H1 (cell line): Measurements from ENCODE around the gene TYW1B. TPM values are rescaled to one million over a fixed set of nuclear protein-coding genes. Genes with fewer than 3 reads are reported as not detected.
"Not testable (repeated sequence)": the region's sequence is repeated elsewhere in the genome, so short reads cannot be mapped to it uniquely, and the experiment has no call there.

Experiments used
- CTCF ChIA-PET: fragments of 300-600 bp; sonication (Branson Sonifier 250); formaldehyde crosslinking; loops from one replicate; lab custom pipeline; 2021; ENCODE audit not compliant: partially characterized antibody; lab: Charles Lee
- POLR2A ChIA-PET: fragments of 300-600 bp; sonication (Branson Sonifier 250); formaldehyde crosslinking; loops from one replicate; lab custom pipeline; 2021; ENCODE audit warnings: inconsistent platforms; ENCODE audit not compliant: partially characterized antibody; lab: Charles Lee
- DNase-seq, 2 experiments: peaks; one replicate each; pipeline versions ENCODE4 v3.0.0 to v3.0.0-alpha.2; 2010 to 2022; ENCODE audit warnings: low spot score in 2 of 2, low read depth in 1 of 2, mixed read lengths in 1 of 2
- FAIRE-seq: peaks from 2 replicates; lab custom pipeline; 2011; peaks lifted over from hg19 to GRCh38; lab: Jason Lieb, UNC
- H2AFZ ChIP-seq: 2 replicates; pipeline ENCODE4 v1.8.1; 2012; ENCODE audit warnings: low read length, inconsistent platforms
- H2AK5ac ChIP-seq: 2 replicates; pipeline ENCODE4 v1.6.1; 2013; ENCODE audit warnings: low read depth, low read length
- H2BK120ac ChIP-seq: replicated peaks from 2 replicates; pipeline ENCODE3; 2013; ENCODE audit warnings: low read depth, low read length, inconsistent platforms
- H2BK12ac ChIP-seq: 2 replicates; pipeline ENCODE4 v1.6.1; 2013; ENCODE audit warnings: low read depth, low read length
- H2BK15ac ChIP-seq: 2 replicates; pipeline ENCODE4 v1.6.1; 2013; ENCODE audit warnings: low read length
- H2BK20ac ChIP-seq: 2 replicates; pipeline ENCODE4 v1.6.1; 2013; ENCODE audit warnings: low read length
- H2BK5ac ChIP-seq: 2 replicates; pipeline ENCODE4 v1.6.1; 2013; ENCODE audit warnings: low read depth, low read length
- H3K14ac ChIP-seq: 2 replicates; pipeline ENCODE4 v1.6.1; 2013; ENCODE audit warnings: inconsistent platforms; ENCODE audit not compliant: insufficient read length
- H3K18ac ChIP-seq: 2 replicates; pipeline ENCODE4 v1.6.1; 2013; ENCODE audit warnings: low read length; ENCODE audit errors: extremely low read depth
- H3K23ac ChIP-seq: 2 replicates; pipeline ENCODE4 v1.6.1; 2013; ENCODE audit warnings: inconsistent platforms; ENCODE audit not compliant: insufficient read length
- H3K23me2 ChIP-seq: 2 replicates; pipeline ENCODE4 v1.6.1; 2013; ENCODE audit warnings: low read depth, low read length
- H3K27ac ChIP-seq: 2 replicates; pipeline ENCODE4 v1.6.1; 2011; ENCODE audit warnings: low read depth, low read length, inconsistent platforms
- H3K27me3 ChIP-seq, 4 experiments: replicated peaks in 1 of 4; 1 replicate in 1 of 4; 2 replicates in 3 of 4; pipeline versions ENCODE4 v1.6.1 to v1.8.1; 2011 to 2013; ENCODE audit warnings: low read length in 3 of 4, mild to moderate bottlenecking in 3 of 4, inconsistent platforms in 2 of 4, mixed read lengths in 2 of 4, moderate library complexity in 1 of 4; ENCODE audit not compliant: control insufficient read depth in 3 of 4, insufficient read depth in 3 of 4; ENCODE audit errors: extremely low read depth in 1 of 4
- H3K36me3 ChIP-seq, 4 experiments: 2 replicates each; pipeline versions ENCODE4 v1.6.1 to v1.8.1; 2011 to 2013; ENCODE audit warnings: mild to moderate bottlenecking in 4 of 4, low read length in 3 of 4, moderate library complexity in 2 of 4, control low read depth in 1 of 4, inconsistent platforms in 1 of 4; ENCODE audit not compliant: insufficient read depth in 4 of 4, control insufficient read depth in 2 of 4
- H3K4ac ChIP-seq: replicated peaks from 2 replicates; pipeline ENCODE3; 2013; ENCODE audit warnings: low read length, low read depth, mixed read lengths, inconsistent platforms; ENCODE audit not compliant: insufficient read length
- H3K4me1 ChIP-seq, 4 experiments: replicated peaks in 1 of 4; 1 replicate in 1 of 4; 2 replicates in 3 of 4; pipeline versions ENCODE4 v1.6.1 to v1.8.1; 2011 to 2013; ENCODE audit warnings: low read length in 3 of 4, inconsistent platforms in 2 of 4, mixed read lengths in 1 of 4; ENCODE audit not compliant: insufficient read depth in 4 of 4, control insufficient read depth in 3 of 4
- H3K4me2 ChIP-seq, 2 experiments: 2 replicates each; pipeline versions ENCODE4 v1.6.1 to v1.8.1; 2011 to 2013; ENCODE audit warnings: low read depth in 2 of 2, low read length in 2 of 2, control low read depth in 1 of 2, inconsistent platforms in 1 of 2, mild to moderate bottlenecking in 1 of 2; ENCODE audit not compliant: insufficient read depth in 1 of 2
- H3K4me3 ChIP-seq, 4 experiments: fragments of 200-600, 300-600 bp in 1 of 4; sonication (generic), shearing (Covaris generic), sonication (Bioruptor Twin) in 1 of 4; 2 replicates each; pipeline versions ENCODE4 v1.5.1 to v1.8.1; 2011 to 2016; ENCODE audit warnings: low read length in 4 of 4, low read depth in 3 of 4, control low read depth in 2 of 4, inconsistent platforms in 2 of 4, mild to moderate bottlenecking in 2 of 4, mixed read lengths in 1 of 4, moderate library complexity in 1 of 4; ENCODE audit not compliant: insufficient read depth in 2 of 4; ENCODE audit errors: extremely low read depth in 1 of 4
- H3K56ac ChIP-seq: replicated peaks from 2 replicates; pipeline ENCODE3; 2013; ENCODE audit warnings: low read depth, mild to moderate bottlenecking, mixed read lengths, low read length, inconsistent platforms; ENCODE audit not compliant: insufficient read length
- H3K79me1 ChIP-seq: 2 replicates; pipeline ENCODE4 v1.6.1; 2013; ENCODE audit warnings: low read depth, low read length, control low read depth
- H3K79me2 ChIP-seq, 2 experiments: 2 replicates each; pipeline versions ENCODE4 v1.6.1 to v1.8.1; 2012 to 2013; ENCODE audit warnings: low read length in 2 of 2, mild to moderate bottlenecking in 2 of 2, inconsistent platforms in 1 of 2; ENCODE audit not compliant: insufficient read depth in 2 of 2, control insufficient read depth in 1 of 2
- H3K9ac ChIP-seq, 4 experiments: replicated peaks in 1 of 4; 1 replicate in 1 of 4; 2 replicates in 3 of 4; pipeline versions ENCODE4 v1.6.1 to v1.8.1; 2011 to 2013; ENCODE audit warnings: low read depth in 3 of 4, low read length in 3 of 4, control low read depth in 2 of 4, mild to moderate bottlenecking in 2 of 4, moderate library complexity in 2 of 4, inconsistent platforms in 1 of 4; ENCODE audit errors: extremely low read depth in 1 of 4
- H3K9me3 ChIP-seq, 2 experiments: 2 replicates each; pipeline versions ENCODE4 v1.6.1 to v1.8.1; 2012 to 2013; ENCODE audit warnings: mild to moderate bottlenecking in 2 of 2, moderate library complexity in 2 of 2, control low read depth in 1 of 2, inconsistent platforms in 1 of 2, low read depth in 1 of 2, low read length in 1 of 2, mixed read lengths in 1 of 2; ENCODE audit not compliant: insufficient read depth in 2 of 2
- H4K20me1 ChIP-seq, 2 experiments: replicated peaks in 1 of 2; 2 replicates each; pipeline versions ENCODE3 to v1.8.1; 2011 to 2013; ENCODE audit warnings: inconsistent platforms in 2 of 2, low read length in 2 of 2, mild to moderate bottlenecking in 1 of 2; ENCODE audit not compliant: insufficient read depth in 2 of 2, control insufficient read depth in 1 of 2
- H4K5ac ChIP-seq: 2 replicates; pipeline ENCODE4 v1.6.1; 2013; ENCODE audit warnings: low read length, low read depth, mixed read lengths, inconsistent platforms; ENCODE audit not compliant: insufficient read length
- H4K8ac ChIP-seq: 2 replicates; pipeline ENCODE4 v1.8.0; 2013; ENCODE audit warnings: mild to moderate bottlenecking, moderate library complexity, low read length, inconsistent platforms; ENCODE audit not compliant: insufficient read depth; ENCODE audit errors: extremely low read depth
- H4K91ac ChIP-seq: replicated peaks from 2 replicates; pipeline ENCODE3; 2013; ENCODE audit warnings: low read length, mixed read lengths, inconsistent platforms; ENCODE audit not compliant: insufficient read length
- YY1 ChIP-seq: IDR thresholded peaks from 2 replicates; pipeline ENCODE4 v1.6.1; 2011; ENCODE audit warnings: low read depth, mild to moderate bottlenecking, low read length
- polyA plus RNA-seq, 7 experiments: library from polyadenylated mRNA; depleted of rRNA in 3 of 7; stranded (reverse) in 5 of 7; unstranded in 2 of 7; fragments of >200 nt in 5 of 7; fragments of 200-250 nt in 2 of 7; gene quantifications; 1 replicate in 5 of 7; 2 replicates in 1 of 7; 4 replicates in 1 of 7; pipeline versions ENCODE4 v1.2.1 to v1.2.3, GENCODE V29; 2011 to 2013; ENCODE audit warnings: missing spikeins in 2 of 7, mixed read lengths in 2 of 7
- total RNA-seq: library from RNA; stranded (reverse); fragmentation: NEBNext Ultra II Directional; extraction: Animal tissue kit (Norgen Biotek cat#: 25700); gene quantifications from 2 replicates; pipeline ENCODE4 v1.2.1, GENCODE V29; 2021
- TF ChIP-seq, protein P1 (sequence below): IDR thresholded peaks from 2 replicates; pipeline ENCODE4 v1.6.1; 2012; ENCODE audit warnings: inconsistent platforms

Gene TYW1B
- total and polyA plus RNA-seq, 2 of the 8 experiments (the other 6 are each of a cell fraction or from before 2014, with no cell fraction given) = 6.8 to 12.6 TPM

GRCh38 chr7:72550454-72550853 is 277.5 kb downstream of the TYW1B start:
- H3K9me3 ChIP-seq, H3K79me1 ChIP-seq, H3K14ac ChIP-seq, DNase-seq, H3K4me2 ChIP-seq, H3K18ac ChIP-seq, H2BK5ac ChIP-seq, H3K36me3 ChIP-seq, H3K79me2 ChIP-seq, H3K27me3 ChIP-seq, H4K20me1 ChIP-seq, H2BK15ac ChIP-seq, H3K4me3 ChIP-seq, H4K5ac ChIP-seq, H3K27ac ChIP-seq, H3K23me2 ChIP-seq, H2BK12ac ChIP-seq, H4K8ac ChIP-seq, H2BK120ac ChIP-seq, POLR2A ChIA-PET, H2AFZ ChIP-seq, H3K9ac ChIP-seq, H3K4me1 ChIP-seq, H3K56ac ChIP-seq, FAIRE-seq, H2BK20ac ChIP-seq, H3K23ac ChIP-seq, H4K91ac ChIP-seq, H2AK5ac ChIP-seq, H3K4ac ChIP-seq: not testable (repeated sequence)
- CTCF ChIA-PET = interaction anchor here (1.1 kb wide), 1 partner anchor 12 kb away, joined by 3 read pairs; no protein-coding TSS in a partner anchor
- TF ChIP-seq, protein P1, sequence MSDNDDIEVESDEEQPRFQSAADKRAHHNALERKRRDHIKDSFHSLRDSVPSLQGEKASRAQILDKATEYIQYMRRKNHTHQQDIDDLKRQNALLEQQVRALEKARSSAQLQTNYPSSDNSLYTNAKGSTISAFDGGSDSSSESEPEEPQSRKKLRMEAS = peak; percentile 49; the same call in 1 of the 2 replicates
- TF ChIP-seq YY1 = peak; percentile 88
